ENCODE measurements around the gene CDC42. TPM values are rescaled to one million over a fixed set of nuclear protein-coding genes. Genes with fewer than 3 reads are reported as not detected.

The CDC42 gene
- total RNA-seq, 2 experiments from 2014 or later = 365 to 389 TPM

DNA sequence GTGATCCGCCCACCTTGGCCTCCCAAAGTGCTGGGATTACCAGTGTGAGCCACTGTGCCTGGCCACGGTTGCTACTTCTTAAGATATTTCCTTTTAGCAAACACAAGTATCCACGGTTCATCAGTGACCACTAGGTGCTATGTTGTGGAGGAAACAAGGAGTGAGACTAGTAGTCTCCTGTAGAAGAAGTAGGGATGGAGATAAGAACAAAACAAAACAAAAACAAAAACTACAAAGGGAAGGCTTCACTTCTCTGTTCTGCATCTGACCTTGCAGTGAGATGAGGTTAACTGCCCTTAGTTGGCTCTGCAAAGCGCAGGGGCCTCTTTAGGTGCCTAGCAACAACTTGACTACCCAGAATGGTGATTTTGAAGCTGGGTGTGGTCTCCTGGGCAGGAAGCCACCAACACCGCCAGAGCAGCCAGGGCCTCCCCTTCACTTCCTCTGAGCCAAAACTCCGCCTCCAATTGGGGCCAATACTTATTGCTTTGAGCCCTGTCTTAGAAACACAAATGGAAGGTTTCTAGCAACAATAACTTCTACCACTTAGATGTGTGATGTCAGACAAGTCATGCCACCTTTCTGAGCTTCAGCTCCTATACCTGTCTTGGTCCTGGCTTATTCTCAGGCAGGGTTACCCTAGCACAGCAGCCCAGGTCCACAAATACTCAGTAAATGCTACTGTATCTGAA is 12.8 kb upstream of the CDC42 start:
- ChIA-PET POLR2A (interaction anchor here (0.7 to 8.8 kb wide), 12 partner anchors 9 to 256 kb away, joined by 3 to 201 read pairs (median 4); partner anchors contain the start of genes CDC42 and USP48), CTCF (interaction anchor here (0.9 to 5.9 kb wide), 7 partner anchors 11 to 65 kb away, joined by 3 to 59 read pairs (median 8); partner anchors contain the start of gene CDC42)
- peak; percentile 97 for DNase-seq
- H3K4me3 Mint-ChIP-seq = peak overlapping the region; percentile 71
- no peaks in the 10 kb centered on the region for H3K9me3 Mint-ChIP-seq (ENCODE audit: insufficient read depth)
- H3K4me1 Mint-ChIP-seq (ENCODE audit: low read depth) = peaks cover 52% of the 10 kb centered on the region
- H3K27me3 Mint-ChIP-seq (ENCODE audit: low read depth) = no peaks in the 10 kb centered on the region
- peak; percentile 97 for ATAC-seq
- H3K27ac Mint-ChIP-seq = peak overlapping the region; percentile 99
- peaks cover 3% of the 10 kb centered on the region for H3K36me3 Mint-ChIP-seq (ENCODE audit: low read depth)

DNA sequence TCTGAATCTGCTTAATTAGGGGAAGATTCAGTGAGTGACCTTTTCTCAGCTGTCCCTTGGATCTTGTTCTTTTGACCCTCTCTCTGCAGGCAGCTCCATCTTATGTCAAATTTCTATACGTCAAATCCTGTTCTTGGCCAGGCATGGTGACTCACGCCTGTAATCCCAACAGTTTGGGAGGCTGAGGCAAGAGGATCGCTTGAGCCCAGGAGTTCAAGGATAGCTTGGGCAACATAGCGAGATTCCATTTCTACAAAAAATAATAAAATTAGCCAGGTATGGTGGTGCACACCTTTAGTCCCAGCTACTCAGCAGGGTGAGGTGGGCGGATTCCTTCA is 12.3 kb upstream of the CDC42 start:
- Mint-ChIP-seq H3K4me3 (peak overlapping the region; percentile 71), H3K27me3 (ENCODE audit: low read depth) (no peaks in the 10 kb centered on the region), H3K4me1 (ENCODE audit: low read depth) (peaks cover 57% of the 10 kb centered on the region), H3K27ac (peak overlapping the region; percentile 99), H3K9me3 (ENCODE audit: insufficient read depth) (no peaks in the 10 kb centered on the region), H3K36me3 (ENCODE audit: low read depth) (peaks cover 4% of the 10 kb centered on the region)
- CTCF ChIA-PET = interaction anchor here (0.9 to 5.9 kb wide), 7 partner anchors 11 to 65 kb away, joined by 3 to 59 read pairs (median 8); partner anchors contain the start of gene CDC42
- DNase-seq (peak; percentile 29), ATAC-seq (no peak)
- POLR2A ChIA-PET = interaction anchor here (0.7 to 8.8 kb wide), 12 partner anchors 10 to 257 kb away, joined by 3 to 201 read pairs (median 4); partner anchors contain the start of genes CDC42 and USP48

DNA sequence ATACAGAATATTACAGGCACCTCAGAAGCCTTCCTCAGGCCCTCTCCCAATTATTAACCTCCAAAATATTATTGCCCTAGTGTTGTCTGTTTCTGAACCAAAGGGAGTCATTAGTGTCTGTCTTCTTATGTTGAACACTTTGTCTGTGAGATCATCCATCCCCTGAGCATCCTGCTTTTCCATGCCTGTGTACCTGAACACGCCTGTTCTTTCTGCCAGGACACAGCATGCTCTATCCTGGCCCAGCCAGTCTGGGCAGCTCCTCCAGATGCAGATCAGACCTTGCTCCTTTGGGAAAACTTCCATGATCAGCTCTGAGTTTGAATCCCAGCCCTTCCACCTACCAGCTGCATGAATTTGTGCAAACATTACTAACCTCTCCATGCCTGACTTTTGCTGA is 11.0 kb upstream of the CDC42 start:
- DNase-seq (no peak), ATAC-seq (no peak)
- Mint-ChIP-seq H3K27me3 (ENCODE audit: low read depth) (no peaks in the 10 kb centered on the region), H3K4me1 (ENCODE audit: low read depth) (peaks cover 60% of the 10 kb centered on the region), H3K9me3 (ENCODE audit: insufficient read depth) (no peaks in the 10 kb centered on the region), H3K36me3 (ENCODE audit: low read depth) (peaks cover 7% of the 10 kb centered on the region), H3K4me3 (no peak overlapping the region), H3K27ac (peak overlapping the region; percentile 76)
- ChIA-PET POLR2A (interaction anchor here (2.6 to 8.8 kb wide), 3 partner anchors 11 to 17 kb away, joined by 23 to 168 read pairs (median 26); partner anchors contain the start of gene CDC42), CTCF (interaction anchor here (1.3 to 5.9 kb wide), 2 partner anchors 11 to 17 kb away, joined by 6 to 59 read pairs; partner anchors contain the start of gene CDC42)

DNA sequence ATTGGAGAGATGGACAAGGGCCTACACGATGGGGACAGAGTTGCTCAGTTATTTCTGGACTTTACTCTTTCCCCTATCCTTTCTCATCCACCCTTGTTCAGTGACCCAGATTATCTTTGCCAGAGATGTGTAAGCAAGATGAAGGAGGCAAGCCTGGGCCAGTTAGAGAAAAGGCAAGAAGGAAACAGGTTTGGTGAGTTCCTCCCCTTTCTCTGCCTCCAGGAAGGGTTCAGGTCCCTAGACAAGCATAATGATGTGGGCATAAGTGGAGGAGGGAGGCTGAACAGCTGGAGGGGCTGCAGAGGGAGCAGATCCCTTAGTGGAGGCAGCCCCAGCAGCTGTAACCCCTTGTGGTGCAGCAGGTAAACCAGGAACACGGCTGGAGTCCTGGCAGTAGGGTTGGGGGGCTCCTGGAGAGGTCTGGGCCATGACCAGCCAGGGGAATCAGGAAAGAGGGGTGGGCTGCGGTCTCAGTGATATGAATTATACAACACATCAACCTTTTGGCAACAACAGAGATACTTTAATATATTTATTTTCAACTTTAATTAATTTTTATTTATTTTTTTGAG is 9.2 kb upstream of the CDC42 start:
- Mint-ChIP-seq H3K27ac (peak overlapping the region; percentile 18), H3K4me1 (ENCODE audit: low read depth) (peaks cover 58% of the 10 kb centered on the region), H3K4me3 (no peak overlapping the region), H3K27me3 (ENCODE audit: low read depth) (no peaks in the 10 kb centered on the region), H3K36me3 (ENCODE audit: low read depth) (peaks cover 7% of the 10 kb centered on the region), H3K9me3 (ENCODE audit: insufficient read depth) (no peaks in the 10 kb centered on the region)
- ATAC-seq (no peak), DNase-seq (no peak)
- POLR2A ChIA-PET = interaction anchor here (0.6 to 8.8 kb wide), 3 partner anchors 10 to 18 kb away, joined by 3 to 168 read pairs (median 23); partner anchors contain the start of gene CDC42
- CTCF ChIA-PET = interaction anchor here (1.3 to 3.0 kb wide), 2 partner anchors 9 to 19 kb away, joined by 3 to 12 read pairs; partner anchors contain the start of gene CDC42

DNA sequence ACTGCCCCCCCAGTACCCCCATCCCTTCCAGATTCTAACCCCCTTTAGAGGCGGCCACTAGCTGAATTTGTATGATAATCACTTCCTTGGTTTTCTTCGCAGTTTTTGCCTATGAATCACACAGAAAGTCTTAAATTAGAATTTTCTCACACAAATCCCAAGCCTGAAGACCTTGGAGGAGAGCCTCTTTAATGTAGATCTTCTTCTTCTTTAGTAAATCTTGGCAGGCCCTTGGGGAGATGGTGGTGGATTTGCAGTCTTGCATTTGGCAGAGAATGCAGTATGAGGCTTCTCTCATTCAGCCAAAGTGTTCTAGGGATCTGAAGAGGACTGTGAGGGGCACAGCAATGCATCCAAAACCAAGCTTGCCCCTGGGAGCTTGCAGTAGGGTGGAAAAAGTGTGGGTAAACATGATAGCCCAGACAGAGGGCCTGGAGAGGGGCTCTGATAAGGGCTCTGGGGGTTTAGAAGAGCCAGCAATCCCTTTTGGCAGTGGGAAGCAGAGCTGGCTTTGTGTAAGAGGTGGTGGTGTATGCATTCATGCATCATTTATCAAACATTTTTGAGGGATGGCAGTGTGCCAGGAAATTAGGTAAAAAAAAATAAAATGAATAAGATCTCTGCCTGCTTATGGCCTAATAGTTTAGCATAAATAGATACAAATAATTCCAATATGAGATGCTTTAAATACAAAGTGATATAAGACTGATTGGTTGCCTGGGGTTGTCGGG is 7.7 kb upstream of the CDC42 start:
- Mint-ChIP-seq H3K4me1 (ENCODE audit: low read depth) (peaks cover 59% of the 10 kb centered on the region), H3K27me3 (ENCODE audit: low read depth) (no peaks in the 10 kb centered on the region), H3K9me3 (ENCODE audit: insufficient read depth) (no peaks in the 10 kb centered on the region), H3K36me3 (ENCODE audit: low read depth) (peaks cover 4% of the 10 kb centered on the region), H3K4me3 (no peak overlapping the region), H3K27ac (peak overlapping the region; percentile 14)
- no peak for ATAC-seq
- CTCF ChIA-PET = interaction anchor here (3.0 kb wide), 1 partner anchor 20 kb away, joined by 12 read pairs; no protein-coding TSS in a partner anchor
- no peak for DNase-seq
- POLR2A ChIA-PET = interaction anchor here (0.6 to 5.3 kb wide), 3 partner anchors 10 to 20 kb away, joined by 3 to 23 read pairs (median 4); no protein-coding TSS in a partner anchor

DNA sequence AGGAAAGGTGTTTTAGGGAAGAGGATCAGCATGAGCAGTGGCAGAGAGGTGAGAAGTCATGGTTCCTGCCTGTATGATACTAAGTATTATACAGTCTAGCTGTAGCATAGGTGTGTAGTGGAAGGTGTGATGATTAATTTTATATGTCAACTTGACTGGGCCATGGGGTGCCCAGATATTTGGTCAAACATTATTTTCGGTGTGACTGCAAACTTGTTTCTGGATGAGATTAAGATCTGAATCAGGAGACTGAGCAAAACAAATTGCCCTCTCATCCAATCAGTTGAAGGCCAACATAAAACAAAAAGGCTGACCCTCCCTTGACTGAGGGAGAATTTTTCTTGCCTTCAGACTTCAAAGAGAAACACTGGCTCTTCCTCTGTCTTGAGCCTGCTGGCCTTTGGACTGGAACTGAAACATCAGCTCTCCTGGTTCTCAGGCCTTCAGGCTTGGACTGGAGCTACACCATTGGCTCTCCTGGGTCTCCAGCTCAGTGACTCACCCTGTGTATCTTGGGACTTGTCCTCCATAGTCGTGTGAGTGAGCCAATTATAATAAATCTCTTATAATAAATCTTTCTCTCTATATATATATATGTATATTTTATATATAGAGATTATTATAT is 6.8 kb upstream of the CDC42 start:
- POLR2A ChIA-PET = interaction anchor here (1.0 to 5.3 kb wide), 2 partner anchors 10 to 21 kb away, joined by 3 to 23 read pairs; no protein-coding TSS in a partner anchor
- H3K27ac Mint-ChIP-seq = no peak overlapping the region
- CTCF ChIA-PET = interaction anchor here (3.0 kb wide), 1 partner anchor 21 kb away, joined by 12 read pairs; no protein-coding TSS in a partner anchor
- DNase-seq (no peak), ATAC-seq (no peak)
- H3K9me3 Mint-ChIP-seq (ENCODE audit: insufficient read depth) = no peaks in the 10 kb centered on the region
- H3K4me3 Mint-ChIP-seq = no peak overlapping the region
- peaks cover 4% of the 10 kb centered on the region for H3K36me3 Mint-ChIP-seq (ENCODE audit: low read depth)
- no peaks in the 10 kb centered on the region for H3K27me3 Mint-ChIP-seq (ENCODE audit: low read depth)
- H3K4me1 Mint-ChIP-seq (ENCODE audit: low read depth) = peaks cover 54% of the 10 kb centered on the region

DNA sequence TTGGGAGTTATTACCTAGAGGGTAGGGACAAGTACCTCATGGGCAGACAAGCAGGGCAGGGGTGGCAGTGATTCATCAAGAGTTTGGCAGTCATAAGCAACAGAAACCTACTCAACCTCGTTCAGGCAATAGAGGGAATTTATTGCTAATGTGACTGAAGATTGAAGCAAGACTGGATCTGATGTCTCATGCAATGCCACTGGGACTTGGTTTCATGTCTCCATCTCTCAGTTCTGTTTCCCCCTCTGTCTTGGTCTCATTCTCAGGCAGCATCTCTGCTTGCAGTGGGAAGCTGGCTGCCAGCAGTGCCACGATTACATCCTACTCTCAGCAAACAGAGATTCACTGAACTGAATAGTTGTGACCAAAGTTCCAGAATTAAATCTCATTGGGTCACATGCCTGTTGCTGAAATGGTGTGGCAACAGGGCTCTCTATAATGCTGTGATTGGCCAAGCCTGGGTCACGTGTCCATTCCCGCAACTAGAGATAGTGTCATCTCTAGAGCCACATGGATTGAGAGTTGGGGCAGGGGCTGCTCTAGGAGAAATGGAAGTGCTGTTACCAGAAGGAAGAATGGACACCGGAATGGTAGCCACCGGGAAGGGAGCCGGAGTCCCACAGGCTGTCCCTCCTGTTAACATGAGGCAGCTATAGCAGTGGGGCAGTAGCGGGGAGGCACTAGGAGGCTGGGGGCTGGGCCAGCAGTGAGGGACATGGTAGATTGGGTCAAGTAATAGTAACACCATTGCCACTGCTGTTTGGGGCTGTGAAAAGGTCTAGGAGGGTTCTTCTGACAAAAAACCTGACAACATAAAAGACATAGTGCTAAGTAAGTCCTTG is 3.9 kb upstream of the CDC42 start:
- Mint-ChIP-seq H3K27me3 (ENCODE audit: low read depth) (no peaks in the 10 kb centered on the region), H3K9me3 (ENCODE audit: insufficient read depth) (no peaks in the 10 kb centered on the region), H3K4me3 (no peak overlapping the region), H3K27ac (peak overlapping the region; percentile 18), H3K36me3 (ENCODE audit: low read depth) (peaks cover 9% of the 10 kb centered on the region), H3K4me1 (ENCODE audit: low read depth) (peaks cover 48% of the 10 kb centered on the region)
- ChIA-PET CTCF (interaction anchor here (6.9 to 15.9 kb wide), 2 partner anchors 9 to 22 kb away, joined by 59 to 210 read pairs; no protein-coding TSS in a partner anchor), POLR2A (interaction anchor here (0.7 to 14.0 kb wide), 3 partner anchors 10 to 266 kb away, joined by 3 to 310 read pairs (median 168); no protein-coding TSS in a partner anchor)
- no peak for DNase-seq
- no peak for ATAC-seq

DNA sequence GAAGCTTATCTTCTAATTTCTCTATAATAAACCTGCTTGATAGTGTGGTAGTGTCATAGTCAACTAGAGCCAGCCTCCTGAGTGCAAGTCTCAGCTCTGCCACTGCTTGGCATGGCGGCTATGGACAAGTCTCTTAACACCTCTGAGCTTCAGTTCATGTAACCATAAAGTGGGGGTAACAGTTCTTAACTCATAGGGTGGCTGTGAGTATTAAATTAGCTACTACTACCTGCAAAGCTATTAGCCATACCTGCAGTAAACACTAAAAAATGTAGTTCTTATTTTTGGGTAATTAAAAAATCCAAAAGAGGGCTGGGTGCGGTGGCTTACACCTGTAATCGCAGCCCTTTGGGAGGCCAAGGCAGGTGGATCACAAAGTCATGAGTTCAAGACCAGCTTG is 2.2 kb upstream of the CDC42 start:
- Mint-ChIP-seq H3K4me3 (no peak overlapping the region), H3K36me3 (ENCODE audit: low read depth) (peaks cover 22% of the 10 kb centered on the region), H3K27me3 (ENCODE audit: low read depth) (no peaks in the 10 kb centered on the region), H3K27ac (no peak overlapping the region), H3K4me1 (ENCODE audit: low read depth) (peaks cover 53% of the 10 kb centered on the region), H3K9me3 (ENCODE audit: insufficient read depth) (no peaks in the 10 kb centered on the region)
- ChIA-PET POLR2A (interaction anchor here (0.6 to 14.0 kb wide), 3 partner anchors 11 to 1372 kb away, joined by 5 to 310 read pairs (median 168); no protein-coding TSS in a partner anchor), CTCF (interaction anchor here (0.7 to 15.9 kb wide), 3 partner anchors 11 to 43 kb away, joined by 3 to 210 read pairs (median 59); no protein-coding TSS in a partner anchor)
- ATAC-seq = no peak
- DNase-seq = no peak

DNA sequence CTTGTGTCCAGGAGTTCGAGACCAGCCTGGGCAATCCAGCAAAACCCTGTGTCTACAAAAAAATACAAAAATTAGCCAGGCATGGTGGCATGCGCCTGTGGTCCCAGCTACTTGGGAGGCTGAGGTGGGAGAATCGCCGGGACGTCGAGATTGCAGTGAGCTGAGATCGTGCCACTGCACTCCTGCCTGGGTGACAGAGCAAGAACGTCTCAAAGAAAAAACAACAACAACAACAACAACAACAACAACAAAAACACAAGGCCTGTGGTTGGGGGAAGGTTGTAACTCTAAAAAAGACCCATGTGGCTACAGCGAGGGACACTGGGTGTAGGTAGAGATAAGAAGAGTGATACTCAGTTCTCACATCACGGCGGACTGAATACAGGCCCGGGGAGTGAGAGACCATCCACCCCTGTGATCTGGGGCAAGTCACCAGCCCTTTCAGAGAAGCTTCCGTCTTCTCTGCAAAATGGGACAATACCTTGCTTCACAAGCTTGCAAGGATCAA is 848 bp upstream of the CDC42 start:
- H3K36me3 Mint-ChIP-seq (ENCODE audit: low read depth) = peaks cover 33% of the 10 kb centered on the region
- no peak for ATAC-seq
- H3K27me3 Mint-ChIP-seq (ENCODE audit: low read depth) = no peaks in the 10 kb centered on the region
- POLR2A ChIA-PET = interaction anchor here (1.2 to 14.0 kb wide), 6 partner anchors 13 to 53 kb away, joined by 6 to 310 read pairs (median 22); no protein-coding TSS in a partner anchor
- CTCF ChIA-PET = interaction anchor here (1.2 to 15.9 kb wide), 4 partner anchors 12 to 54 kb away, joined by 3 to 210 read pairs (median 32); no protein-coding TSS in a partner anchor
- peaks cover 62% of the 10 kb centered on the region for H3K4me1 Mint-ChIP-seq (ENCODE audit: low read depth)
- H3K9me3 Mint-ChIP-seq (ENCODE audit: insufficient read depth) = no peaks in the 10 kb centered on the region
- H3K27ac Mint-ChIP-seq = peak overlapping the region; percentile 96
- no peak for DNase-seq
- peak overlapping the region; percentile 86 for H3K4me3 Mint-ChIP-seq
